Activated CD4-positive, alpha-beta T cell treated with anti-CD3 and anti-CD28 coated beads, Interleukin-2, amount 50 U/mL, for 24 hours (primary cell): ENCODE results near the gene PKP3.
"Not testable (repeated sequence)": the region's sequence is repeated elsewhere in the genome, so short reads cannot be mapped to it uniquely, and the experiment has no call there.

ENCODE experiments used
- DNase-seq, 2 donors: peaks; one replicate each; pipeline ENCODE4 v3.0.0-alpha.2; 2020; ENCODE audit warnings: low read depth in 1 of 2, low spot score in 1 of 2

Gene PKP3

DNA sequence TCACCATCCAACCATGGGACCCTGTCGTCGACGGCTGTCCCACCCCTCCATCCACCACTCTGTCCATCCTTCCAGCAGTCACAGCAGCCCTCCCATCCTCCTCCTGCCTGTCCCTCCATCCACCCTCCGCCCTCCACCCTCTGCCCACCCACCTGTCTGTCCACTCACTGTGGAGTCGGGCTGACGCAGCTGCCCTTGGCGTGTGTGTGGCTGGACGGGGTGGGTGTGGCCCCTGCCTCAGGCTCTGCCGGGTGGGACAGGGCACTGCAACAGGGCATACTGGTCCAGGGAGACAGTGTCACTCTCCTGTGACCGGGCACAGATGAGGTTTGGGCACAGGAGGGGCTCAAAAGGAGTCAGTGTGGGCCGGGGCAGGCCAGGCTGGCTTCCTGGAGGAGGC is 1.9 kb downstream of the PKP3 start:
- DNase-seq: no peak

DNA sequence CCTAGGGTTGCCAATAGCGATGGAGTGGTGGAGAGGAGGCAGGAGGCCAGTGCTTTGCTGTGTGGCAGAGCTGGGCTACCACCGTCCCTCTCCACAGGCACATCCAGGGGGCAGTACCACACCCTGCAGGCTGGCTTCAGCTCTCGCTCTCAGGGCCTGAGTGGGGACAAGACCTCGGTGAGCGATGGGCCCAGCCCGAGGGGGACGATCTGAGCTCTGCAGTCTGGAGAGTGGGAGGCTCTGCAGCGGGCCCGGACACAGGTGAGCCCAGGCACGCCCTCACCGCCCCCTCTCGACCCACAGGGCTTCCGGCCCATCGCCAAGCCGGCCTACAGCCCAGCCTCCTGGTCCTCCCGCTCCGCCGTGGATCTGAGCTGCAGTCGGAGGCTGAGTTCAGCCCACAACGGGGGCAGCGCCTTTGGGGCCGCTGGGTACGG is 2.5 kb downstream of the PKP3 start:
- no peak for DNase-seq

DNA sequence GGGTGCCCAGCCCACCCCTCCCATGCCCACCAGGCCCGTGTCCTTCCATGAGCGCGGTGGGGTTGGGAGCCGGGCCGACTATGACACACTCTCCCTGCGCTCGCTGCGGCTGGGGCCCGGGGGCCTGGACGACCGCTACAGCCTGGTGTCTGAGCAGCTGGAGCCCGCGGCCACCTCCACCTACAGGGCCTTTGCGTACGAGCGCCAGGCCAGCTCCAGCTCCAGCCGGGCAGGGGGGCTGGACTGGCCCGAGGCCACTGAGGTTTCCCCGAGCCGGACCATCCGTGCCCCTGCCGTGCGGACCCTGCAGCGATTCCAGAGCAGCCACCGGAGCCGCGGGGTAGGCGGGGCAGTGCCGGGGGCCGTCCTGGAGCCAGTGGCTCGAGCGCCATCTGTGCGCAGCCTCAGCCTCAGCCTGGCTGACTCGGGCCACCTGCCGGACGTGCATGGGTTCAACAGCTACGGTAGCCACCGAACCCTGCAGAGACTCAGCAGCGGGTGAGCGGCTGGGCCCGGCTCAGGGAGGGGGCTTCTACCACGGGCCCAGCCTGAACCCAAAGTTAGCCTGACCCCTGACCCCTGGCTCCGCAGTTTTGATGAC is 3.0 kb downstream of the PKP3 start:
- no peak for DNase-seq

DNA sequence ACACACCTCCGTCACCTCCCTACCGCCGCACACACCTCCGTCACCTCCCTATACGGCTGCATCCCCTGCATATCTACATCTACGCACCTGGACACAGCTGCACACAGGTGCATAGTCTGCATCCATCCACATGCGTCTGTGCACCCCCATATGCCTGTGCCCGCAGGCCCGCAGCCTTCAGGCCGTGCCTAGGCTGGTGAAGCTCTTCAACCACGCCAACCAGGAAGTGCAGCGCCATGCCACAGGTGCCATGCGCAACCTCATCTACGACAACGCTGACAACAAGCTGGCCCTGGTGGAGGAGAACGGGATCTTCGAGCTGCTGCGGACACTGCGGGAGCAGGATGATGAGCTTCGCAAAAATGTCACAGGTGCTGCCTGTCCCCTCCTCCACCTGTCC is 4.8 kb downstream of the PKP3 start:
- DNase-seq: no peak

DNA sequence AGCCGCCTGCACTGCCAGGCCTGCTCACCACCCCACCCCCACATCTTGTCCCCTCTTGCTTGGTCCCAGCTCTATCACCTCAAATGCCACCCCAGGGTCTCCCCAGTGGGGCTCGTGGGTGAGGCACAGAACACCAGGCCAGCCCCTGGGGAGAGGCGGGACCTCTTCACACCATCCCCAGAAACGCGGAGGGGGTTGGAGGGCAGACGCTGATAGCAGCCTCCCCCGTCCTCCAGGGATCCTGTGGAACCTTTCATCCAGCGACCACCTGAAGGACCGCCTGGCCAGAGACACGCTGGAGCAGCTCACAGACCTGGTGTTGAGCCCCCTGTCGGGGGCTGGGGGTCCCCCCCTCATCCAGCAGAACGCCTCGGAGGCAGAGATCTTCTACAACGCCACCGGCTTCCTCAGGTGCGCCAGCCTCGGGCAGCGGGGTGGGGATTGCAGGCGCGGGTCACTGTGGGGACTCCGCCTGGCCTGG is 5.8 kb downstream of the PKP3 start:
- DNase-seq: no peak

DNA sequence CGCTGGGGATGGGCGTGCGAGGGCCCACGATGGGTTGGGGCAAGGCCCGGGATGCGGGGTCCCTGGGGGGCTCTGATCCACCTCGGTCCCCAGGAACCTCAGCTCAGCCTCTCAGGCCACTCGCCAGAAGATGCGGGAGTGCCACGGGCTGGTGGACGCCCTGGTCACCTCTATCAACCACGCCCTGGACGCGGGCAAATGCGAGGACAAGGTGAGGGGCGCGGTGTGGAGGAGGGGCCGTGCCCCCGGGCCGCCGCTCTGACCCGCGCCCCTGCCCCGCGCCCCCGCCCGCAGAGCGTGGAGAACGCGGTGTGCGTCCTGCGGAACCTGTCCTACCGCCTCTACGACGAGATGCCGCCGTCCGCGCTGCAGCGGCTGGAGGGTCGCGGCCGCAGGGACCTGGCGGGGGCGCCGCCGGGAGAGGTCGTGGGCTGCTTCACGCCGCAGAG is 6.3 kb downstream of the PKP3 start:
- no peak for DNase-seq

DNA sequence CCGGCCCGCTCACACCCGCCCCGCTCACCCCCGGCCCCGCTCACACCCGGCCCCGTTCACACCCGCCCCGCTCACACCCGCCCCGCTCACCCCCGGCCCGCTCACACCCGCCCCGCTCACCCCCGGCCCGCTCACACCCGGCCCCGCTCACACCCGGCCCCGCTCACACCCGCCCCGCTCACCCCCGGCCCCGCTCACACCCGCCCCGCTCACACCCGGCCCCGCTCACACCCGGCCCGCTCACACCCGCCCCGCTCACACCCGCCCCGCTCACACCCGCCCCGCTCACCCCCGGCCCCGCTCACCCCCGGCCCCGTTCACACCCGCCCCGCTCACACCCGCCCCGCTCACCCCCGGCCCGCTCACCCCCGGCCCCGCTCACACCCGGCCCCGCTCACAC is 7.2 kb downstream of the PKP3 start:
- DNase-seq: not testable (repeated sequence)

DNA sequence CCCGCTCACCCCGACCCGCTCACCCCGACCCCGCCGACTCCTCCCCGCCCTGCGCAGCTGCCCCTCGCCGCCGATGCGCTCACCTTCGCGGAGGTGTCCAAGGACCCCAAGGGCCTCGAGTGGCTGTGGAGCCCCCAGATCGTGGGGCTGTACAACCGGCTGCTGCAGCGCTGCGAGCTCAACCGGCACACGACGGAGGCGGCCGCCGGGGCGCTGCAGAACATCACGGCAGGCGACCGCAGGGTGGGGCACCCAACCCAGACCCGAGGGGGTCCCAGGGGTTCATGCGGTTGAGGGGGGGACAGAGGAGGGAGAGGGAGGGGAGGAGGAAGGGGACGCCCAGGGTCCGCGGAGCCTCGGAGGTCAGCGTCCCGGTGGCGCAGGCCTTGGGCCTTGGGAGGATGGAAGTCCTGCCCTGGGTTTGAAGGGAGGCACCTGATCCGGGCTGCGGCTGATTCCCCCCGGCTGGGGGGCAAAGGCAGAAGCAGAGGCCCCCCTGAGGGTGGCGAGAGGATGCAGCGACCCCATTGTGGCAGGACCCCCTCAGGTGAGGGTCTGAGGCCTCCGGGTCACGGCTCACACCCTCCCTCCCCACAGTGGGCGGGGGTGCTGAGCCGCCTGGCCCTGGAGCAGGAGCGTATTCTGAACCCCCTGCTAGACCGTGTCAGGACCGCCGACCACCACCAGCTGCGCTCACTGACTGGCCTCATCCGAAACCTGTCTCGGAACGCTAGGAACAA is 9.2 kb downstream of the PKP3 start:
- DNase-seq: no peak

DNA sequence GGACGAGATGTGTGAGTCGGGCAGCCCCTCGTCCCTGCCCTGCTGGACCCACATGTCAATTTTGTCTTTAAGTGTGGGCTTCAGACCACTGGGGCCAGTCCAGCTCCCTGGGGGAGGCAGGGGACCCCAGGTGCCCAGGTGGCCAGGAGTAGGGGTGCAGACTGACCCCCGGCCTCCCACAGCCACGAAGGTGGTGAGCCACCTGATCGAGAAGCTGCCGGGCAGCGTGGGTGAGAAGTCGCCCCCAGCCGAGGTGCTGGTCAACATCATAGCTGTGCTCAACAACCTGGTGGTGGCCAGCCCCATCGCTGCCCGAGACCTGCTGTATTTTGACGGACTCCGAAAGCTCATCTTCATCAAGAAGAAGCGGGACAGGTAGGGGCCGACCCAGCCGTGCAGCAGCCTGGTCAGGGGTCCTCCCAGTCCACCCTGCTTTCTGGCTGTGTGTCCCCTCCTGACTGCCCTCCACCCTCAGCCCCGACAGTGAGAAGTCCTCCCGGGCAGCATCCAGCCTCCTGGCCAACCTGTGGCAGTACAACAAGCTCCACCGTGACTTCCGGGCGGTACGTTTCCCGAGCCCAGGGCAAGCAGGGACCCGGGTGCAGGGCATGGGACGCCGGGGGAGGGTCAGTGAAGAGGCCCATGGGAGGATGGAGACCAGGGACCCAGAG is 9.9 kb downstream of the PKP3 start:
- no peak for DNase-seq

DNA sequence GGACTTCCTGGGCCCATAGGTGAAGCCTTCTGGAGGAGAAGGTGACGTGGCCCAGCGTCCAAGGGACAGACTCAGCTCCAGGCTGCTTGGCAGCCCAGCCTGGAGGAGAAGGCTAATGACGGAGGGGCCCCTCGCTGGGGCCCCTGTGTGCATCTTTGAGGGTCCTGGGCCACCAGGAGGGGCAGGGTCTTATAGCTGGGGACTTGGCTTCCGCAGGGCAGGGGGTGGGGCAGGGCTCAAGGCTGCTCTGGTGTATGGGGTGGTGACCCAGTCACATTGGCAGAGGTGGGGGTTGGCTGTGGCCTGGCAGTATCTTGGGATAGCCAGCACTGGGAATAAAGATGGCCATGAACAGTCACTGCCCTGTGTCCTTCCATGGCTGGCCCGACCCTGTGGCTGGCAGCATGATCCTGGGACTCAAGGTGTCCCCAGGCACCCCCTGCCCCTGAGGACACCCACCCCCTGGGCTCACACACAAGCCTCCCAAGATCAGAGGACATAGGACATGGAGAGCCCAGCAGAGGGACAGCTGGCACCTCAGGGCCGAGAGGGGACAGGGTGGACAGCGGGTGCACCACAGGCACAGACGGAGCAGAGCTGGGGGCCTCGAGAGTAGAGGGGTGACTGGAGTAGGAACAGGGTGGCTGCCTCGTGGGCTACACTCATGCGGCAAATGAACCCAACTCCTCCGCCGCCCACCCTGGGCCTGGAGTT is 10.7 kb downstream of the PKP3 start:
- DNase-seq: no peak

DNA sequence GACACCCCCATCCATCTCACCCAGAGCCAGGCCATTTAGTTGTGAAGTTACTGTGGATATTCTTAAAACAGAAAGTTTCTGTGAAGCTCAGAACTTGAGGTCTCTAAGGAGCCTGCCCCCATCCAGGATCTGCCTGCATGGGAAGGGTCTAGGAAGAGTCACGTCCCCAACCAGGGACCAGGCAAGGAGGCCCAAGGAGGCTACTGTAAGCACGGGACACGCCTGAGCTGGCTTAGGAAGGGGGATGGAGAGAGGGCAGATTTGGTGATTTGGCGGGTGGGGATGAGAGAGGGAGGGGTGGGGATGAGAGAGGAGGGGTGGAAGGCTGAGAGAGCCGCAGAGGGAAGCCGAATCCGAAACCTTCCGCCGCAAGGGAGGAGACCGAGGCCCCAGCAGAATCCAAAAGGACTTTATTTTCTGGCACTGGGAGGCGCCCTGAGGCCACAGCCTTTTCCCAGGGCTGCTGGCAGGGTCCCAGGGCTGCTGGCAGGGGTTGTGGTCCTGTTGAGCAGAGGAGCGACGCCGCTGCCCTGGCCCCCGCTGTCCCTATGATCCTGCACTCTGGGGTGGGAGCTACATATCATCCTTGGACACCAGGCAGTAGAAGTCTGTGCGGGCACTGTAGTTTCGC is 11.4 kb downstream of the PKP3 start:
- DNase-seq: no peak

DNA sequence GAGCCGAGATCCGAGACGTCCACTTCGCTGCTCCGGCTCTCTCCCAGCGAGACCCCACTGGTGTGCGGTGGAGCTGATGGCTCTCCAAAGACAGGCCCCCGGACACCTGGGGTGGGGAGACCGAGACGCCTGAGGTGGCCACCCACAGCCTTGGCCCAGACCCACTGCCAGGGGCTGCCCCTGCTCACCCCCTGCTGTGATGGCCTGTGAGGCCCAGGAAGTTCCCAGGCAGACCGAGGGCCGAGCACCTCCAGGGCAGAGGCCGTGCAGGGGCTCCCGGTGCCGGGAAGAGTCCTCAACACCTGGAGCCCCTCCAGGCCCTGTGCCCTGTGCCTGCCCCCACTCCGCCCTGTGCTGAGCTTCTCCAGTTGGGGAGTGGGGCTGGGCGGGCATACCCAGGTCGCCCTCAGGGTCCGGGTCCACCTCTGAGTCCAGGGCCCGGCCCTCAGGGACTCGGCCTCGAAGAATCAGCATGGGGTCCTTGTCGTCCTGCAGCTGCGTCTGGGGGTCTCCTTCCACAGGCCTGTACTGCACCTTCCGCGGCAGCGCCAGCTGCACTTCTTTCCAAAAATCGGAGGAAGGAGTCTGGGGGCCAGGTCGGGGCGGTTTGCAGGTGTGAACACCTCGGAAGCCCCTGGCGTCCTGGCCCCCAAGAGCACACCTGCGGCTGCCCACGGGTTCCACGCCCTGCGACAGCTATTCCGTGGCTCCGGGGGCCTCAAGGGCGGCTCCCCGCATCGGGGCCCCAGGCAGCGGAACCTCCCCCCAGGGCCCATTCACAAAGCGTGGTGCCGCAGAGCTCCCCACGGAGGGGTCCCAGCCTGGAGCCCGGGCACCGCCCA is 12.2 kb downstream of the PKP3 start:
- DNase-seq: no peak

DNA sequence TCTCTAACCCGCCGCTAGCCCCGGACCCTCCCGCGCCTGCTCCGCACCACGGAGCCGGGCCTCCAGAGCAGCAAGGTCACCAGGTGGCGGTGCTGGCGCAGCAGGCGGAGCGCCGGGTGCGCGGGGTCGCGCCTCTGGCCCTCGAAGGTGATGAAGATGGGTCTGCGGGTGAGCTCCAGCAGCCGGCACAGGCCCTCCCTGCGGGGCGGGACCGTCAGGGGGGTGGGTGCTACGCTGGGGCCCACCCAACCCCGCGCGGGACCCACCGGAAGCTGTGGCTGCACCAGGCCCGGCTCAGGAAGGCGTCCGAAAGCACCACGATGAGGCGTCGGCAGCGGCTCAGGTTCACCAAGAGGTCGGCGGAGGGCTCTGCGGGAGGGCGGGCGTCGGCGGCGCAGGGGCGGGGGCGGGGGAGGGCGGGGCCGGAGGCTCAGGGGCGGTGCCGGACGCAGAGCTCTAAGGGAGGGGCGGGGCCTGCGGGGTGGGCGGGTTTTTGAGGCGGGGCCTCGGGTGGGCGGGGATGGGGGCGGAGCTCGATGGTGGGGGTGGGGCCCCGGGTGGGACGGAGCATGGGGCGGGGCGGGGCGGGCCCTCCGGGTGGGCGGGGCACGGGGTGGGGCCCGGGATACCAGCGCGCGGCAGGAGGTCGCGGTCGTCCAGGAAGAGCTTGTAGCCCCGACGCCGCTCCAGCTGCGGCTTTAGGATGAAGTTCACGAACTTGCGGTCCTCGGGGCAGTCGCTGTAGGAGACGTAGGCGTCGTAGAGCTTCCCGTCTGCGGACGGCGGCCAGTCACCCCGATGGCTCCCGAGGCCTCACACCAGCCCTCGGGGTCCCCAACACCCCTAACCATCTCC is 13.0 kb downstream of the PKP3 start:
- peak; percentile 69 to 87 for DNase-seq

DNA sequence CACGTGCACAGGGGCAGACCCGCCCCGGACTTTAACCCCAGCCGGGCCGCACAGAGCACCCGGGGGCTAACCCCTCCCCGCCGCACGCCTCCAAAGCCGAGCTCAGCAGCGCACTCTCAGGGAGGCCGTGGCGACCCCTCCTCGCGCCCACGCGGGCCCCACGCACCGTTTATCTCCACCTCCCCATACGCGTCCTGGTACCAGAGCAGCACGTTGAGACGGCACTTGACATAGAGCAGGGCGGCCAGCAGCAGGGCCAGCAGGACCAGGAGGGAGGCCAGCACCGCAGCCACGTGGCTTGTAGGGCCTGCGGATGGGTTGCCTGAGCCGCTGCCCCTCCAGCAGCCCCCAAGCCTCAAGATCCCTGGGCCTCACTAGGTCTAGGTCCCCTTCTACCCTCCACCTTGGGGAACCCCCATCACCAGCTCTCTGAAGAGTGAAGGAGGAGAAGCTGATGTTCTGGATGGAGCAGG is 13.7 kb downstream of the PKP3 start:
- no peak for DNase-seq

DNA sequence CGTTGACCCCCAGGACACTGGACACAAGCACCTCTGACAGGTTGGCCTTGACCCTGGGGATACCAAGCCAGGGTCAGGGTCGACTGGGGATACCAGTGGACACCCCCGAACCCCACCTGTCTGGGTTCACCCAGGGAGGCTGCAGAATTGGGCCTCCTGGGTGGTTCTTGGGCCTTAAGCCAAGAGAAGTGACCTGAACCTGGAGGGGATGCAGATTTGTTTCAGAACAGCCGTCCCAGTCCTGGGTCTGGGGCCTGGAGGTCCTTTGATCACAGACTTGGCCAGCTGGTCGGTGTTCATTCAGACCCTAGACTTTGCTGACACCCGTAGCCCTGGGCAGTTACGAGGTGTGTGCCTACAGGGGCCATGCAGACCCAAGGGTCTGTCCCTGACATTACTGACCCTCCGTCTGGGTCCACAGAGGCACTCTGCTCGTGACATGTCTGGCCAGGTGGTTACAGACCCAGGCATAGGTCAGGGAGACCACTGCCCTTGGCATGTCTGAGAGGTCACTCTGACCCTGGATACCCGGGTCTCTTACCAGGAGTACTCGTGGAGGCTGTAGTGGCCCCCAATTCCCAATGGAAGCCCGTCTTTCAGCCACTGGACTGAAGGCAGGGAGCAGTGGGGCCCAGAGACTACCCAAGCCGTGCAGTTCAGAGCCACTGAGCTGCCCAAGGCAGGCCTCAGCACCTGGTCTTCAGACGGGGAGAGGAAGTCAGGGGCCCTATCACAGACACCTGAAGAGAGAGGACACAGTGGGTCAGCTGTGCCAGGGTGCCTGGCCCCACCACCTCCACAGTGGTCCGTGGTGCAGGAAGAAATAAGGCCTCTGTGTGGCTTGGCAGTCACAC is 14.4 kb downstream of the PKP3 start:
- DNase-seq: no peak

DNA sequence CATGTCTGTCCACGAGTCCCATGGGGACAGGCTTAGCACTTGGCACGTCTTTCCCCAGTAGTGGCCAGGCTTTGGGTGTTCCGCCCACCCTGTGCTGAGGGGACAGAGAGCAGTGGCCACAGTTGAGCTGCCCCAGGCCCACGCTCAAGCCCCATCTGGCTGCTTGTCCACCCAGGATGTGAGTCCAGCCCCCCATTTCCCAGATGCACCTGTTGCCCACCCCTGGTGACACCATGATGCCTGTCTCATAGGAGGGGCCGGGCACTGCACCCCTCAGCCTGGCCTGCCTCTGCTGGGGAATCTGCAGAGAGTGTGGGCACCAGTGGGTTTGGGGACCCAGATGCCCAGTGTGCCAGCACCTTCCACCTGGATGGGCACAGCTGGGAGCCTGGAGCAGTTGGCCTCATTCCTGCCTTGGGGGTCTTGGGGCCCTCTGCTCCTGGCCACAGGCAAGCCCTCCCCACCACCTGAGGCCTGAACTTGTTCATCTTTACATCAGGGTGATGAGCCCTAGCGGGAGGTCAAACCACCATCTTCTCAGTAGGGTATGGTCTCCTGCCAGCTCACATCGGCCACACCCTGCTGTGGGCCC is 15.1 kb downstream of the PKP3 start:
- no peak for DNase-seq

DNA sequence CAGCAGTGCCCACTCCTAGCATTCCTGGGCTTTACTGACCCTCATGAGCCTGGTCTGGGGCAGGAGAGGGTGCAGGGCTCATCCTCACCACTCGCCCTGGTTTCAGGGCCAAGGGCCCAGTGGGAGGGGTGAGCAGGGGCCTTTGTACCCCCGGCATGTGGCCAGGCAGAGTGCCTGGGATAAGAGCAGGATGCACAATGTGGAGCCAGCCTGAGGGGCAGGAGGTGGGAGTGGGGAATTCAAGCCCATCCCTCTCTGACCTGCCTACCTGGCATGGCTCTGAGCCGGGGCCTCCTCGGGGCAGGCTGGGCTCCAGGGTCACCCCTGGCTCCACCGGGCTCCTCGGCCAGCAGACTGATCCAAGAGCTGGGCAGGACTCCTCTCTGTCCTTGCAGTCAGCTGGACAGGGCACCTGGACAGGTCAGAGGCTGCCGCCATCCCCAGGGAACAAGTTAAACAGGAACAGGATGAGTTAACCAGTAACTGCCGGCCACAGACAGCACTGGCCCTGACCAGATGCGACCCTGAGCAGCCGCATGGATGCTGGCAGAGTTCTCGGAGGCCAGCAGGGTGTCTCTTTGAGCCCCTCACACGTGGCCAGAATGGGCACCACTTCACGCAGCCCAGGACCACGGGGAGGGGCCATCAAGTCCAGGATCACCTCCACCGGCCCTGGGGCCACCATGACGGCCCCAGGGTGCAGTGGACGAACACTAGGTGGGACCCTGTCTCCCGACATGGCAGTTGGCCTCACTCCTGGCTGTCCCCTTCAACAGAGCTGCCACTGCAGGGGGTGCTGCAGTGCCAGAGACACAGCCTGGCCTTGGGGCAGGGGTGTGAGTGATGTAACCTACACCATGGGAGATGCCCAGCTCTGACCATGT is 15.8 kb downstream of the PKP3 start:
- no peak for DNase-seq
